LNCaP clone FGC (cell line): ENCODE data around the gene BOLA3.
"Not testable (repeated sequence)": the region's sequence is repeated elsewhere in the genome, so short reads cannot be mapped to it uniquely, and the experiment has no call there.

Experiments used
- DNase-seq: peaks from one replicate; pipeline ENCODE4 v3.0.0-alpha.2; 2011; ENCODE audit warnings: low read depth
- H3K4me3 ChIP-seq: 2 replicates; pipeline ENCODE4 v1.5.1; 2011; ENCODE audit warnings: mild to moderate bottlenecking, low read depth, low read length, control low read depth
- CTCF ChIP-seq: IDR thresholded peaks from 2 replicates; pipeline ENCODE4 v1.5.1; 2012; ENCODE audit warnings: mild to moderate bottlenecking; ENCODE audit not compliant: control insufficient read depth, insufficient read depth; ENCODE audit errors: extremely low read depth

BOLA3 gene

GRCh38 chr2:74131901-74132300, 15.8 kb downstream of the BOLA3 start:
- no peak for DNase-seq
- TF ChIP-seq CTCF = no peak
- no peak overlapping the region for H3K4me3 ChIP-seq

DNA sequence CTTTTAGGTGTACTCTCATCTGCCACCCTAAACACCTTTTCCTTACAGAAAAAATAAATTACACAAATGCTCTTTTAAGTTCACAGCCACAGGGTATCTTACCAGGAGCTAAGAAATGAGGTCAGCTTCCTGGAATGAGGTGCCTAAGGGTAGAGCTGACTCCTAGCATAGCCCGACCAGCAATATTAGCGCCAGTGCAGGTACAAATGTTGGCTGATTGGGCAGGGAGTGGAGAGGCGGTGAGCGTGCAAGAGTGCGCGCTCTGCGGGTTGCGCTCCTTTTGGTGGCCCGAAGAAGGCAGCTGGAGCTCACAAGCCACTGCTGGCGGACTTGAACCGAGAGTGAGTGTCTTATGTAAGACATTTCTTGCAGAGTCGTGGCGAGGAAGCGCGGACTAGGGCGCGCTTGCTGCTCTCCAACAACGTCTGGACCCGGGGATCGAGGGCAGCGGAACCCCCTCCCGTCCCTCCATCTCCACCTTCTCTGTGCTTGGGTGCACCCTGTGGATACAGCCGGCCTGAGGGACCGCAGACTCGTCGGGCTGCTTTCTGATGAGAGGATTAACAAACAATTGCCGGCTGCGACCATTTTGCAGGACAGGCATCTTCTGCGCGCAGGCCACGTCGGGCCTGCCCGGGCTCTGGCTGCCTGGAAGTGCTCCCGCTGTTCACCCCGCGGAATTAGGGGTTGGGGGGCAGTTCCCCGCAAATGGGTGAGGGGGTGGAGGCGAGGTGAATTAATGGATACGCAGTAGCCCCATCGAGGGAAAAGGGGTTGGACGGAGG, 17.3 kb downstream of the BOLA3 start:
- no peak for TF ChIP-seq CTCF
- H3K4me3 ChIP-seq = no peak overlapping the region
- DNase-seq = no peak

- no peak for DNase-seq
- no peak overlapping the region for H3K4me3 ChIP-seq
- no peak for TF ChIP-seq CTCF
These were observed 19.5 kb downstream of the BOLA3 start for GRCh38 chr2:74128206-74128605.

GRCh38 chr2:74123955-74124354, 23.8 kb downstream of the BOLA3 start:
- not testable (repeated sequence) for DNase-seq, H3K4me3 ChIP-seq

DNA sequence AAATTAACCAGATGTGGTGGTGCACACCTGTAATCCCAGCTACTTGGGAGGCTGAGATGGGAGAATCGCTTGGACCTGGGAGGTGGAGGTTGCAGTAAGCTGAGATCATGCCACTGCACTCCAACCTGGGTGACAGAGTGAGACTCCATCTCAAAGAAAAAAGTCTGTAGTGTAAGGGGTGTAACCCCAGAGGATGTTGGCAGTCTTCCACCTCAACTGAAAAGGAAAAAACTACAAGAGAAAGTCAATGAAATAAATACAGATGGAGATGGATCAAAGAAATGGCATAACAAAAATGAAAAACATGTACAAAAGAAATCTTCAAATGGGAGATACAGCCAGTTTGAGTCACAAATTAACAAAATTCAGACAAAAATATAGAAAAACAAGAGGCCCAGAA, 25.9 kb downstream of the BOLA3 start:
- DNase-seq, H3K4me3 ChIP-seq: not testable (repeated sequence)

GRCh38 chr2:74119912-74120825, 27.5 kb downstream of the BOLA3 start:
- TF ChIP-seq CTCF = peak; percentile 65
- DNase-seq = peak; percentile 26
- H3K4me3 ChIP-seq = peak overlapping the region; percentile 61

DNA sequence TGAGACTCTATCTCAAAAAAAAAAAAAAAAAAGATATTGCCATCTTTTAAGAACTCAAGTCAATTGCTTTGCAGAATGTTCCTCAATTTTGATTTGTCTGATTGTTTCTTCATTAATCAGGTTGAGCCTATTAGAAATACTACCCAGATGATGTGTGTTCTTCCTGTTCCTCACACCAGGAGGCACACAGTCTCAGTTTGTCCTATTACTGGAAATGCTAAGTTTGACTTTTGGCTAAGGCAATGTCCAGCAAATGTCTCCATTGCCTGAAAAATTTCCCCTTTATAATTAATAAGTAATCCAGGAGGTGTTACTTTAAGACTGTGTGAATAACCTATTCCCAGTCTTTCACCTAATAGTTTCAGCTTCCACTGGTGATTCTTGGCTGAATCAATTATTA, 28.4 kb downstream of the BOLA3 start:
- peak overlapping the region; percentile 61 for H3K4me3 ChIP-seq
- TF ChIP-seq CTCF = no peak
- no peak for DNase-seq
